Activated T-cell treated with anti-CD3 and anti-CD28 coated beads for 48 hours (primary cell): Measurements from ENCODE around the gene SUPT3H.
"Not testable (repeated sequence)": the region's sequence is repeated elsewhere in the genome, so short reads cannot be mapped to it uniquely, and the experiment has no call there.

Source experiments
- DNase-seq: peaks from one replicate; pipeline ENCODE4 v3.0.0-alpha.2; 2020; ENCODE audit warnings: low read depth

Gene SUPT3H

GRCh38 chr6:45323656-45324224 is 54.0 kb downstream of the SUPT3H start:
- DNase-seq: no peak

DNA sequence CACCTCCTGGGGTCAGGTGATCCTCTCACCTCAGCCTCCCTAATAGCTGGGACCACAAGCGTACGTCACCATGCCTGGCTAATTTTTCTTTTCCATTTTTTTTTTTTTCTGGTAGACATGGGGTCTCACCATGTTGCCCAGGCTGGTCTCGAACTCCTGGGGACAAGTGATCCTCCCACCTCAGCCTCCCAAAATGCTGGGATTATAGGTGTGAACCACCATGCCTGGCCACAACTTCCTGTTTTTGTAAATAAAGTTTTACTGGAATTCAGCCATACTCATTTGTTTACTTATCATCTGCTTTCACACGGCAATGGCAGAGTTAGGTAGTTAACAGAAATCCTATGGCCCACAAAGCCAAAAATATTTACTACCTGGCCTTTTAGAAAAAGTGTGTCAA is 57.4 kb downstream of the SUPT3H start:
- no peak for DNase-seq

DNA sequence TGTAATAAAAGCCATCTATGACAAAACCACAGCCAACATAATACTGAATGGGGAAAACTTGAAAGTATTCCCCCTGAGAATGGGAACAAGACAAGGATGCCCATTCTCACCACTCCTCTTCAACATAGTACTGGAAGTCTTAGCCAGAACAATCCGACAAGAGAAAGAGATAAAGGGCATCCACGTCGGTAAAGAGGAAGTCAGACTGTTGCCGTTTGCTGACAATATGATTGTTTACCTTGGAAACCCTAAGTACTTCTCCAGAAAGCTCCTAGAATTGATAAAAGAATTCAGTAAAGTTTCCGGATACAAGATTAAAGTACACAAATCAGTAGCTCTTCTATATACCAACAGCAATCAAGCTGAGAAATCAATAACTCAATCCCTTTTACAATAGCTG is 63.6 kb downstream of the SUPT3H start:
- no peak for DNase-seq

DNA sequence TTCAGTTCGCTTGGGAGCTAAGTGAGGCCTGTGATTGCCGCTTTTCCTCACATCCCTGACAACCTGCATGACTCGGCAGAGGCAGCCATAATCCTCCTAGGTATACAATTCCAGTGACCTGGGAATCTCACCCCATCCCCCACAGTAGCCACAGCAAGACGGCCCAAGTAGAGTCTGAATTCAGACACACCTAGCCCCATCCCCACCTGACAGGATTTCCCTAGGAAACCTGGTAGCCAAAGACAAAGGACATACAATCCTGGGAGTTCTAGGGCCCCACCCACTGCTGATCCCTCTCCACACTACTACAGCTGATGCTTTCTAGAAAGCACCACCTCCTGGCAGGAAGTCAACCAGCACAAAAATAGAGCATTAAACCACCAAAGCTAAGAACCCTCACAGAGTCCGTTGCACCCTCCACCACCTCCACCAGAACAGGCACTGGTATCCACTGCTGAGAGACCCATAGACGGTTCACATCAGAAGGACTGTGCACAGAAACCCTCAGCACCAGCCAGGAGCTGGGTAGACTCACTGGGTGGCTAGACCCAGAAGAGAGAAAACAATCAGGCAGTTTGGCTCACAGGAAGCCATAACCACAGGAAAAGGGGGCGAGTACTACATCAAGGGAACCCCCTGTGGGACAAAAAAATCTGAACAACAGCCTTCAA is 67.5 kb downstream of the SUPT3H start:
- DNase-seq: no peak

GRCh38 chr6:45305546-45305945 is 72.2 kb downstream of the SUPT3H start:
- no peak for DNase-seq

- DNase-seq: no peak
Observed at GRCh38 chr6:45302832-45303231, 74.9 kb downstream of the SUPT3H start.

DNA sequence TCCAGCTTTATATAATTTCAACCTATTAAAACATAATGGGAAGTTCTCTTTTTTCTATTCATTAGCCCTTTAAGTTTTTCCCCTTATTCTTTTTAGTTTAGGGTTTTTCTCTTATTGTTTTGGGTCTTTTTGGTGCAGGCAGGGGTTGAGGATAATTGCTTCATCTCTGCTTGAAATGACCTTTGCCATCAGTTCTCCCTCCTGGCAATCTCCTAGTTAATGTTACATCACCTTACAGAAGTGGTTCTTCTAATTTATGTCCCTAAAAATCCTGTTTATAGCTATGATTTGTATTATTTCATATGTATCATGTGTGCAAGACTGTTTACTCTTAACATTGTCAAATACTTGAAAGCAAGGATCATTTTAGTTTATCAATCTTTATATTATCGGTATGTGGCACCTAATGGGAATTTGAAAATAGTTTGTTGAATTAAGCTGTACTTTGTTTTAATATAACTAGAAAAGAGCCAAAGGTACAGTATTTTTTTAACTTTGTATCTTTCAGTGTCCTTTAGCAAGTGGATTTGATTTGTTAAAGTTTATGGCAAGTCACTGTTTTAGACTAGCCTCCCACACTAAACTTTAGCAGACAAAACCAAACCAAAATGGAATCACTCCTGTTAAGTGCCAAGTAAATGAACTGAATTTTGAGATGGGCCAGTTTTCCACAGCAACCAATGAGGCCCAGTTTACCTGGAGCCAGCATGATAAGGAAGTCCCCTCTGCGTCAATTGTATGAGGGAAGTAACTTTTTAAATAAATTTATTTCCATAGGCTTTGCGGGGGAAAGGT is 76.2 kb downstream of the SUPT3H start:
- DNase-seq: no peak

- no peak for DNase-seq
Observed at GRCh38 chr6:45300736-45301135, 77.0 kb downstream of the SUPT3H start.

- DNase-seq: no peak
Observed at GRCh38 chr6:45299096-45299581, 78.6 kb downstream of the SUPT3H start.

DNA sequence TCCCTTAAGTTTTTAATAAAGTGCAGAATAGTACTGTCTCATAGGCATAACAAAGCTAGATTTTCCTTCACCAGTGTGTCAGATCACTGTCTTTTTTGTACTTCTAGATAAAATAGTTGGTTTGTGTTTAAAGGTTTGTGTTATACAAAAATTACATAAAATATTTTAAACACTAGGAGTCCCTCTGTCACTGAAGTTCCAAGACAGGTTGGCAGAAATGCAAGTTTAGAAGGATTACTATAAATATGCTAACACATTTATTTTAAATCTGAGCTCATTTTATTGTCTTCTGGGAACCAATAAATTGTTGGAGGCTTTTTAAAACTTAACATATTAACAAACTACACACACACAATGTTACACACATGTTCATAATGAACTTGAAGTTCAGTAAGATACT is 80.4 kb downstream of the SUPT3H start:
- no peak for DNase-seq

DNA sequence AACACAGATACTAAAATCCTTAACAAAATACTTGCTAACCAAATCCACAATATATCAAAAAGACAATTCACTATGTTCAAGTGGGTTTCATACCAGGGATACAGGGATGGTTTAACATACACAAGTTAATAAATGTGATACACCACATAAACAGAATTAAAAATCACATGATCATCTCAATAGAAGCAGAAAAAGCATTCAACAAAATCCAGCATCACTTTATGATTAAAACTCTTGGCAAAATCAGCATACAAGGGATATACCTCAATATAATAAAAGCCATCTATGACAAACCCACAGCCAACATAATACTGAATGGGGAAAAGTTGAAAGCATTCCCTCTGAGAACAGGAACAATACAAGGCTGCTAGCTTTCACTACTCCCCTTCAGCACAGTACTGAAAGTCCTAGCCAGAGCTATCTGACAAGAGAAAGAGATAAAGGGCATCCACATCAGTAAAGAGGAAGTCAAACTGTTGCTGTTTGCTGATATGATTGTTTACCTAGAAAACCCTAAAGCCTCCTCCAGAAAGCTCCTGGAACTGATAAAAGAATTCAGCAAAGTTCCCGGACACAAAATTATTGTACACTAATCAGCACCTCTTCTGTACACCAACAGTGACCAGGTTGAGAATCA is 83.6 kb downstream of the SUPT3H start:
- DNase-seq: not testable (repeated sequence)

GRCh38 chr6:45293306-45293705 is 84.4 kb downstream of the SUPT3H start:
- DNase-seq: no peak

- no peak for DNase-seq
Observed at GRCh38 chr6:45289751-45290514, 87.8 kb downstream of the SUPT3H start.

GRCh38 chr6:45286707-45287106 is 91.0 kb downstream of the SUPT3H start:
- not testable (repeated sequence) for DNase-seq

DNA sequence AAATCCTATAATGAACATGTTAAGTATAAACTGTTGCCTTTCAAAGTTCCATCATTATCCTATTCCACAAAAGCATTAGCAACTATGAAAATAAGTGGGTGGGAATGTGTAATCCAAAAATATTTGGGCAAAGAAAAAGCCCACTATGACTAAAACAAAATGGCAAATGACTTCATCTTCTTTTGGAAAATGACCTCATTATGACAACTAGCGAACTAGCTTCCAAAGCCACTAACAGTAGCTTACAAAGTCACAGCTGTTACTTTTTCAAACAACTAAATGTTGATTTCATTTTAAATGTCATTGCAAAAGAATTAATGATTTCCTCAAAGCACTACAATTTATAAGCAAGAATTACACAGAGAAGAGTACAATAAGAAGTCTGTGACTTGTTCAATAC is 99.4 kb downstream of the SUPT3H start:
- no peak for DNase-seq

GRCh38 chr6:45277741-45278140 is 100.0 kb downstream of the SUPT3H start:
- DNase-seq: not testable (repeated sequence)

DNA sequence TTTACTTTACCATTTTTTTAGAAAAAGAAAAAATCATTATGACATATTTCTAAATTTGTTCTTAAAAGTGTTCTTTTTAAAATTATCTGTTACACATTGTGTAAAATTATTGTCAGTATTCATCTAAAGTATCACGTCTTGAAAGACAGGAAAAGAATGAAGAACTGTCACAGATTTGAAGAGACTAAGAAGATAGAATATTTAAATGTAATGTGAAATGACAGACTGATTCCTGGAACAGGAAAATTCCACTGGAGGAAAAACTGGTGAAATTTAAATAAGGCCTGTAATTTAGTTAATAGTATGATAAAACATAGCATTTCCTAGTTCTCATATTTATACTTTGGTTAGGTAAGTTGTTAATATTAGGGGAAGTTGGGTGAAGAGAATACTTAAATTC is 102.4 kb downstream of the SUPT3H start:
- no peak for DNase-seq

DNA sequence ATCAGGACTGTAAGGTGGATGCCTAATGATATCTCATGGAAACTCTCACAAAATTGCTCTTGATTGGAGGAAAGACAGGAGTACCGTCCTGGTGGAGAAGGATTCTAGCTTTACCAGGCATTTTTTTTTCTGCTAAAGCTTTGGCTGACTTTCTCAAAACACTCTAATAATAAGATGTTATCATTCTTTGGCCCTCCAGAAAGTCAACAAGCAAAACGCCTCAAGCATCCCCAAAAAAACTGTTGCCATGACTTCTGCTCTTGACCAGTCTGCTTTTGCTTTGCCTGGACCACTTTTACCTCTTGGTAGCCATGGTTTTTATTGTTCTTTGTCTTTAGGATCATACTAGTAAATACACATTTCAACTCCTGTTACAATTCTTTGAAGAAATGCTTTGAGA is 105.1 kb downstream of the SUPT3H start:
- no peak for DNase-seq

- no peak for DNase-seq
Observed at GRCh38 chr6:45265246-45265645, 112.5 kb downstream of the SUPT3H start.

- DNase-seq: no peak
Observed at GRCh38 chr6:45260696-45261095, 117.0 kb downstream of the SUPT3H start.

DNA sequence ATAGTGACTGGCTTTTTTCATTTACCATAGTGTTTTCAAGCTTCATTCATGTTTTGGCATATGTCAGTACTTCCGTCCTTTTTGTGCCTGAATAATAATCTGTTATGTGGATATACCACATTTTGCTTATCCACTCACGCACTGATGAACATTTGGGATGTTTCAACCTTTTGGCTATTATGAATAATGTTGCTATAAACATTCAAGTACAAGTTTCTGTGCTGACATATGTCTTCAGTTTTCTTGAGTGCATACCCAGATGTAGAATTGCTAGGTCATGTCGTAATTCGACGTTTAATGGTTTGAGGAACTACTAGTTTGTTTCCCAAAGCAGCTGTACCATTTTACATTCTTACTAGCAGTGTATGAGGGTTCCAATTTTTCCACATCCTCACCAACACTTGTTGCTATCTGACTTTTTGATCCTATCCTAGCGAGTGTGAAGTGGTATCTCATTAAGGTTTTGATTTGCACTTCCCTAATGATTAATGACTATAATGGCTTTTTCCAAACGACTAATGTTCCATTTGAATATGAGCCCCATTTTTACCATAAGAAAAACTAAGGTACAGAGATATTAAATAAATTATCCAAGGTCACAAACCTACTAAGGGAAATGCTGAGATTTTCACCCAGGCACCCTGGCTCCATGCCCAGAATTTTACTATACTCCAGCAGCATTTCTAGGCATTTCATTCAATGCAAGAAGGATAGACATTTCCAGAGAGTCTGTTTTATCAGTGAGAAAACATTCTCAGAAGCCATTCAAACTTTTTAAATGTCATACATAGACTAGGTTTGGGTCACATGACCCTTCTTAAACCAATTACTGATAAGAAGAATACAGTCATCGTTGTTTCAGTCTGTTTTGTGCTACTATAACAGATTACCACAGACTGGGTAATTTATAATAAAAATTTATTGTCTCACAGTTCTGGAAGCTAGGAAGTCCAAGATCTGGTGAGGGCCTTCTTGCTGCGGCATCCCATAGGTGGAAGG is 120.7 kb downstream of the SUPT3H start:
- no peak for DNase-seq
